GM23248 (cell line): ENCODE results near the gene TEKTIP1.

Experiments used
- EZH2 ChIP-seq: fragments of 200-600 bp; sonication (generic); IDR thresholded peaks from 2 replicates; pipeline ENCODE4 v1.6.1; 2018; ENCODE audit warnings: antibody characterized with exemption, mild to moderate bottlenecking; ENCODE audit not compliant: insufficient read depth, poor library complexity, severe bottlenecking
- EZH2phosphoT487 ChIP-seq: fragments of 200-600 bp; sonication (generic); IDR thresholded peaks from 2 replicates; pipeline ENCODE4 v1.6.1; 2018; ENCODE audit warnings: antibody characterized with exemption, moderate library complexity, mild to moderate bottlenecking, low read depth; ENCODE audit not compliant: insufficient read depth

DNA sequence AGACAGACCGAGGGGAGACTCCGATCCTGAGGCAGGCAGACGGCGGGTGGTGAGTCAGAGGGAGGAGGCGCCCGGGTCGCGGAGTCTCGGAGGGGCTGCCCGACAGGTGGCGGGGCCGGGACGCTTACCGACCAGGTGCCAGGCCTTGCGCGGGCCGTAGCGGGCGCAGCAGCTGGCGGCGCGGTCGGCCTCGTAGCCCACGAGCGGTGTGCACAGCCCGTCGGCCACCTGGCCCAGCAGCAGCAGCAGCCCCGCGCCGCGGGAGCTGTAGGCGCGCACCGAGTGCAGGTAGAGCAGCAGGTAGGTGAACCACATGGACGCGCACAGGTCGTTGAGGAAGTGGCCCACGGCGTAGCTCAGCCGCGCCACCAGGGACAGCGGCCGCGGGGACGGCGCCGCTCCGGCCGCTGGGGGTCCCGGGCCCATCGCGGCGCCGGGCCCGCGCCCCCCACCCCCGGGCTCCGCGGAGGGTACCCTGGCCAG lies 18.0 kb downstream of the TEKTIP1 start:
- TF ChIP-seq EZH2phosphoT487 = no peak
- no peak for TF ChIP-seq EZH2
